Measurements from ENCODE around the gene ASIC4. TPM values are rescaled to one million over a fixed set of nuclear protein-coding genes. Genes with fewer than 3 reads are reported as not detected.

ASIC4 gene
- total RNA-seq, 4 donors from 2014 or later: not detected

- H3K27ac ChIP-seq: no peak overlapping the region
- intact Hi-C loops (cut with DNase I; ENCODE audit: low total_unique reads): no loop called here
- TF ChIP-seq POLR2AphosphoS5 (IDR thresholded peaks at IDR 0.05) (no peak), CTCF (IDR thresholded peaks at IDR 0.05) (no peak), POLR2A (IDR thresholded peaks at IDR 0.05) (no peak), EP300 (IDR thresholded peaks at IDR 0.05; ENCODE audit: low read depth) (no peak)
- in situ Hi-C loops (cut with MboI; ENCODE audit: low pct_ligation_motif_present in 1 of 4, low pct_unique_long_range_greater_than_20kb in 1 of 4, low sequenced_read_pairs in 3 of 4): no loop called here
- no peak overlapping the region for H3K4me3 ChIP-seq
- no peak for DNase-seq
- H3K36me3 ChIP-seq: peaks cover 0 to 12% (median 3%) of the 10 kb centered on the region in 4 donors
- H3K9me3 ChIP-seq: no peaks in the 10 kb centered on the region
- peaks cover 3 to 21% (median 19%) of the 10 kb centered on the region in 4 donors for H3K4me1 ChIP-seq
- peaks cover 6% of the 10 kb centered on the region for H3K27me3 ChIP-seq
- WGBS, 2 donors (ENCODE audit: low coverage in 1 of 2): 93 to 100% methylated on average over 3 to 14 of the region's 14 CpGs
These were observed 12.4 kb upstream of the ASIC4 start for GRCh38 chr2:219501849-219502248.

GRCh38 chr2:219502618-219503017 is 11.7 kb upstream of the ASIC4 start:
- intact Hi-C loops (cut with DNase I; ENCODE audit: low total_unique reads): no loop called here
- H3K27me3 ChIP-seq: no peaks in the 10 kb centered on the region
- in situ Hi-C loops (cut with MboI; ENCODE audit: low pct_ligation_motif_present in 1 of 4, low pct_unique_long_range_greater_than_20kb in 1 of 4, low sequenced_read_pairs in 3 of 4): no loop called here
- peaks cover 0 to 12% (median 3%) of the 10 kb centered on the region in 4 donors for H3K36me3 ChIP-seq
- no peaks in the 10 kb centered on the region for H3K9me3 ChIP-seq
- peaks cover 0 to 14% (median 11%) of the 10 kb centered on the region in 4 donors for H3K4me1 ChIP-seq
- TF ChIP-seq CTCF (IDR thresholded peaks at IDR 0.05) (no peak), POLR2AphosphoS5 (IDR thresholded peaks at IDR 0.05) (no peak), POLR2A (IDR thresholded peaks at IDR 0.05) (no peak), EP300 (IDR thresholded peaks at IDR 0.05; ENCODE audit: low read depth) (no peak)
- no peak overlapping the region for H3K4me3 ChIP-seq
- no peak for DNase-seq
- no peak overlapping the region for H3K27ac ChIP-seq

- Histone ChIP-seq H3K9me3 (no peaks in the 10 kb centered on the region), H3K27me3 (peaks cover 9% of the 10 kb centered on the region), H3K4me1 (peaks cover 6 to 18% (median 13%) of the 10 kb centered on the region in 4 donors), H3K36me3 (peaks cover 0 to 12% (median 3%) of the 10 kb centered on the region in 4 donors), H3K27ac (no peak overlapping the region), H3K4me3 (no peak overlapping the region)
- intact Hi-C loops (cut with DNase I; ENCODE audit: low total_unique reads) (no loop called here), in situ Hi-C loops (cut with MboI; ENCODE audit: low pct_ligation_motif_present in 1 of 4, low pct_unique_long_range_greater_than_20kb in 1 of 4, low sequenced_read_pairs in 3 of 4) (no loop called here)
- WGBS, 2 donors (ENCODE audit: low coverage in 1 of 2): 88% methylated on average over 9 of the region's 9 CpGs; no CpG with 5 or more reads in 1 of the 2 donors
- TF ChIP-seq POLR2AphosphoS5 (IDR thresholded peaks at IDR 0.05) (no peak), POLR2A (IDR thresholded peaks at IDR 0.05) (no peak), EP300 (IDR thresholded peaks at IDR 0.05; ENCODE audit: low read depth) (no peak), CTCF (IDR thresholded peaks at IDR 0.05) (no peak)
- no peak for DNase-seq
These were observed 8.7 kb upstream of the ASIC4 start for GRCh38 chr2:219505585-219505984.

GRCh38 chr2:219506153-219506801 is 8.0 kb upstream of the ASIC4 start:
- WGBS, 2 donors (ENCODE audit: low coverage in 1 of 2): 86 to 100% methylated on average over 3 to 20 of the region's 23 CpGs
- Histone ChIP-seq H3K27me3 (peaks cover 16% of the 10 kb centered on the region), H3K9me3 (no peaks in the 10 kb centered on the region), H3K27ac (no peak overlapping the region), H3K4me1 (peaks cover 6 to 18% (median 13%) of the 10 kb centered on the region in 4 donors), H3K36me3 (peaks cover 0 to 12% (median 3%) of the 10 kb centered on the region in 4 donors), H3K4me3 (no peak overlapping the region)
- in situ Hi-C loops (cut with MboI; ENCODE audit: low pct_ligation_motif_present in 1 of 4, low pct_unique_long_range_greater_than_20kb in 1 of 4, low sequenced_read_pairs in 3 of 4) (no loop called here), intact Hi-C loops (cut with DNase I; ENCODE audit: low total_unique reads) (no loop called here)
- TF ChIP-seq EP300 (IDR thresholded peaks at IDR 0.05; ENCODE audit: low read depth) (no peak), CTCF (IDR thresholded peaks at IDR 0.05) (no peak), POLR2A (IDR thresholded peaks at IDR 0.05) (no peak), POLR2AphosphoS5 (IDR thresholded peaks at IDR 0.05) (no peak)
- DNase-seq: no peak

Data from transverse colon (tissue), 4 donors.